NOMO-1 treated with DMSO at 0.1 percent for 48 hours (cell line): ENCODE data around the gene NUDT15.
A peak's percentile ranks its signal among the peaks of the same experiment; 100 is the strongest.
"Not testable (repeated sequence)": the region's sequence is repeated elsewhere in the genome, so short reads cannot be mapped to it uniquely, and the experiment has no call there.

Source experiments
- DNase-seq: peaks from one replicate; lab custom pipeline; 2025; ENCODE audit not compliant: unreplicated experiment; lab: John Stamatoyannopoulos, UW

The NUDT15 gene

GRCh38 chr13:48037346-48038173, at the start of gene NUDT15:
Gene NUDT15 (plus strand): TSS chr13:48037726. CDS start chr13:48037747, 21 bp downstream.
- peak; percentile 93 for DNase-seq

GRCh38 chr13:47990427-47990826, 47.1 kb upstream of the NUDT15 start:
- DNase-seq = no peak

- no peak for DNase-seq
Observed at GRCh38 chr13:47990920-47991466, 46.5 kb upstream of the NUDT15 start.

DNA sequence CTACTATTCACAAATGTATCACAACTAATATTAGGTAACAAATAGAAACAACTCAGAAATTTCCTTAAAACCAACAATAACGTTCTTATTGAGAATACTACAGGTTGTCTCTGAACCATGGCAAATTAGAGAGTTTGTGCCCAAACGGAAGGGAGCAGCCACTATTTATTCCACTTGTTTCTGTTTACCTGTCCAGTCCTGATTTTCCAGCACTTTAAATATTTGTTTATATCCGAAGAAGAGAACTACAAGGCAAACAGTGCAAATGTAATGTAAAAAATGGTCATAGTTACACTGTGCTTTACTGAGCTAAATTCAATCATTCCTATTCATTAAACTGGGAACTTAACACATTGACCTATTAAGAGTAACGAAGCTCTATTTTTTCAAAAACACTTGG, 45.7 kb upstream of the NUDT15 start:
- no peak for DNase-seq

DNA sequence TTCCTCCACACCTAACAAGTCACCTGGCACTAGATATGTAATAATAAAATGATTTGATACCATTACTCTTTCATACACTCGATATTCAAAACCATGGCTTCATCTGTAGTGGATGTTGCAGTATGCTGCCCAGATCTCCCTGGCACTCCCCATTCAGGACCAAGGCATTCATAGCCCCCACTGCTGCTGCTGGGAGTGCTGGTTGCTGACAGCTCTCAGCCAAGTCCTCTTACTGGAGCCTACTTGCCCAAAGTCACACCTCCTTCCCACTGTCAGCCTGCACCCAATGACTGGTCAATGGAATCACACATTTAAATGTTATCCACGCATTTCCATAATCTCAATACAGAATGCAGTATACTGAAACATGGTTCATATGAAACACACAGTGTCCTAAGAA, 40.1 kb upstream of the NUDT15 start:
- DNase-seq = no peak

DNA sequence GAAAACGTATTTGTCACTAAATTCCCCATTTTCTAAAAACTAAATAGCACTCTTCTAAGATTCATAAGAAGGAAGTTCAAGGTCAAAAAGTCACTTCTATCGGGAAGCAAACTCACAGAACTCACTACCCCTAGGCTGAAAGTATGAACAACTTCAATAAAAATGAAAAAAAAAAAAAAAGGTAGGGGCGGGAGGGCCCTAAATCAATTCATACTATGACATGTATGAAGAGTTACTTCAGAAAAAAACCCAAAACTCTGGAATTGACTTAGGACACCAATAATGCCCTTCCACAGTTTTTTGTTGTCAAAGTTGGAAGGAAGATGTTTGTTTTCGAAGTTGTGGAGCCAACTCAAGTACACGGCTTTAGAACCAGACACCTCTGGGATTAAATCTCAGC, 37.6 kb upstream of the NUDT15 start:
- DNase-seq = no peak

DNA sequence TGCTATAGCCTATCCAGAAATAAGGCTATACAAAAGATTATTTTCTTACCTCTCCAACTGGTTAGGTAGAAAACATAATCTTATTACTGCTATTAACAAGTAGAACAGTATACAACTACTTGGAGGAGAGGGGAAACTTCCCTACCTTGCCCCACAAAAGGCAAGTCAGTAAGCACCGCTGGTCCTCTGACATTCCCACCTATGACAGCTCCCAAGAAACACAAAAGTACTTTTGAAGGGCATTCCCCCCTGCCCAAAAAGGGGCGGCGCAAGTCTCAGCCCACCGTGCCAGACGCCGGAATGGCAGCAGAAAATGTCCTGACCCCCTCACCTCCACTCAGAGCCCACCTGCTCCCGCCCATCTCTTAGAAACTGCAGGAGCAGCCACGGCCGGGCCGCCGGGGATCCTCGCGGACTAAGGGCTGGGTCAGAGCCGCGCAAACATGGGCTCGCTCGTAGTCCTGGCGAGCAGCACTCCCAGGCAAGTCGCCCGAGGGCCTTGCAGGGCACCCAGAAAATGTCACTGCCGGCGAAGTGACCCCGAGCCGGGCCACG, 36.9 kb upstream of the NUDT15 start:
- peak; percentile 36 for DNase-seq

DNA sequence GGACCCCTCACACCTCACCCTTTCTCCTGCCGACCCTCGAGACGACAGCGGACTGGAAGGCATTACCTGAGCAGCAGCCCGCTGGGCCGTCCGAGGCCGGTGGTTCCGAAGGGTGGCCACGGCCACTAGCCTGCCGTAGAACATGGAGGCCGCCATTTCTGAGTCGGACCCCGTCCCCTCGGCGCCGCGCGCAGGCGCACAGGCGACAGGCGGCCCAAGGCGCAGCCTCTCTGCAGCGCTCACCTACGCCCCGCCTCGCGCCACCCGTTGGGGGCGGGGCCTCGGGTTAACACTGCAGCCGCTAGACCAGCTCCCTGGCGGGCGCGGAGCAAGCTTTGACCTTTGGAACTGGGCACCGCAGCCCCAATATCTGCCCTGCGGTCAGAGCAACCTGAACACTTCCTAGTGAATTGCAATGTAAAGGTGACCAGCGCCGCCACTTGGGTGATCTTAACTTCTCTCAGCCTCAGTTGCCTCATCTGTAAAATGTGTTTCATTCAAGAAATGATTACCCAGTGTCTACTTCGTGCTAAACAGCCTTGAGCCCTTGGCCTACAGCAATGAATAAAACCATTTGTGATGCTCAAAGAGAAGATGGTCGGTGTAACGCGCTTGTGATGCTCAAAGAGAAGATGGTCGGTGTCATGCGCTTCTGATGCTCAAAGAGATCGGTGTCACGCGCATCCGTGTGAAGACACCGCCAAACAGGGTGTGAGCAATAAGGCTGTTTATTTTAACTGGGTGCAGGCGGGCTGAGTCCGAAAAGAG, 36.2 kb upstream of the NUDT15 start, which contains the start of gene SUCLA2:
Gene SUCLA2 (minus strand): TSS at position 160 of the 768 bp plus-strand sequence. CDS start 4 bp downstream, at position 156.
- peak; percentile 84 for DNase-seq

DNA sequence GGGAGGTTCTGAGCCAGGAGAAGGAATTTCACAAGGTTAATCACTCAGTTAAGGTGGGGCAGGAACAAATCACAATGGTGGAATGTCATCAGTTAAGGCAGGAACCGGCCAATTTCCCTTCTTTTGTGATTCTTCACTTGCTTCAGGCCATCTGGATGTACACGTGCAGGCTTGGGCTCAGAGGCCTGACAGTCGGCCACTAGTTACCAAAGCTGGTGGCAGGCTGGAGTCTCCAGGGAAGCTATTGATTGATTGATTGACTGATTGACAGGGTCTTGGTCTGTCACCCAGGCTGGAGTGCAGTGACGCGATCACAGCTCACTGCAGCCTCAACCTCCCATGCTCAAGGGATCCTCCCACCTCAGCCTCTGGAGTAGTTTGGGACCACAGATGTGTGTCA, 35.5 kb upstream of the NUDT15 start:
- DNase-seq = not testable (repeated sequence)

- peak; percentile 28 for DNase-seq
Observed at GRCh38 chr13:48004201-48004600, 33.3 kb upstream of the NUDT15 start.

GRCh38 chr13:48006396-48006795, 31.1 kb upstream of the NUDT15 start:
- DNase-seq = no peak

GRCh38 chr13:48009284-48009683, 28.2 kb upstream of the NUDT15 start:
- DNase-seq = peak; percentile 43

- DNase-seq = no peak
Observed at GRCh38 chr13:48010698-48011097, 26.8 kb upstream of the NUDT15 start.

GRCh38 chr13:48012668-48013067, 24.9 kb upstream of the NUDT15 start:
- no peak for DNase-seq

- no peak for DNase-seq
Observed at GRCh38 chr13:48014359-48014758, 23.2 kb upstream of the NUDT15 start.

GRCh38 chr13:48018637-48019036, 18.9 kb upstream of the NUDT15 start:
- no peak for DNase-seq

DNA sequence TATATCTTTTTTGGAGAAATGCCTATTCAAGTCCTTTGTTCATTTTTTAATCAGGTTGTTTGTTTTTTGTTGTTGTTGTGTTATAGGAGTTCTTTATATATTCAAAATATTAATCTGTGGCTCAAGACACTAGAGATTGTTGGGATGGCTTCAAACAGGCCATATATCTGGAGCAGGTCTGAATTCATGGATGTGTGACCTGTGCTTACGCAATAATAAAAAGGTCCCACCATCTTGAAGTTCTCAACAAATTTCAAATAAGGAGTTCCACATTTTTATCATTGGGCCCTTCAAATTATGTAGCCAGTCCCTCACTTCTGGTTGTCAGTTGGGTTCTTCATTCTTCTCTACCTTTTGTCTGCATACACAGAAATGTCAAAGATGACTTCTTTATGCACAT, 17.7 kb upstream of the NUDT15 start:
- no peak for DNase-seq

DNA sequence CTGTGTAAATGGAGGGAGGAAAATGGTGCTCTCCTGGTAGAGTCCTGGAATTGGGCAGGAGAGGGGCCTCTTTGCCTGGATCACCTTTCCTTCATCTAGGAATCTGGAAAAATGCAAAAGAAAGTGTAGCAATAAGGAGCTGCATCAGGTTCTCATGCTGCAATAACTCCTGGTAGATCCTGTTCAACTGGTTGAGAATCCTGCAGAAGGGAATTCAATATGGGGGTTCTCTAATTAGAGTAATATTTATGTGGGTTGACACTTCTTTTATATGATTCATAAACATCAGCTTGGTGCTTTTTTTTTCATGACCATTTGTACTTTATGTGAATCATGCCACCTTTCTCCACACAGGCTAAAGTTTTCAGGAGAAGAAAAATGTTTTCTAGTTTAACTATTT, 9.5 kb upstream of the NUDT15 start:
- DNase-seq = no peak

GRCh38 chr13:48029859-48030258, 7.7 kb upstream of the NUDT15 start:
- DNase-seq = no peak

DNA sequence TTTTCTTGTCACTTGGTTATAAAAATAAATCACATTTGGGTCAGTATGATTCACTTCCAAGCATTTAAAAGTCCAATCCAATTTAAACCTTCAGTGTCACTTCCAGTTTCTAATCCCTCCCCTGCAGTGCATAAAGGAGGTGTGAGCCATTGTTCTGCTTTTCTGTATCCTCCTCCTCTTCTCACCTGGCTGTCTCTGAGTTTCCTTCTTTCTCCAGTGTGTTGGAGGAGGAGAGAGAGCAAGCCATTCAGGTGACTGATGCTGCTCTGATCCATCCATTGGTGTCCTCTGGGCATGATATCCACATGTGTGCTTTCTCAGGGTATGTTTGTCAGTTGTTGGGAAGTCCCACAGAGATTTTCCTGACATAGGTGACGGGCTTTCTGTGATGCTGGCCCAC, 1.2 kb downstream of the NUDT15 start:
- DNase-seq = peak; percentile 54

DNA sequence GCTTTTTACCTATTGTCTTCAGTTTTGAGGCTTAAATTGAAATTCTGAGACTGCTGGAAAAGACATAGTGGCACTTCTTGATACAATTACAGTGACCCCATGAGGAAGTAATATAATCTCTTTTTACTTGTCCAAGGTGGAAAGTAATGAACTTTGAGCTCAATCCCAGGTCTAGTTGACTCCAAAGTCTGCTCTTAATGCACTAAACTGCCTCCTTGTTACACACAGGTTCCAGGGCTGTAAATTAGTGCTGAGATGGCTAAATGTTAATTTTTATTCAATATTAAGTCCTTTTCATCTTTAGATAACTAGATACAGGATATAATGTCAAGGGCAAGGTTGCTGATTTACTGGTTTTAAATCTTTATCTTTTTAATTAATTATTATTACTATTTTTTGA, 2.5 kb downstream of the NUDT15 start:
- DNase-seq = no peak

DNA sequence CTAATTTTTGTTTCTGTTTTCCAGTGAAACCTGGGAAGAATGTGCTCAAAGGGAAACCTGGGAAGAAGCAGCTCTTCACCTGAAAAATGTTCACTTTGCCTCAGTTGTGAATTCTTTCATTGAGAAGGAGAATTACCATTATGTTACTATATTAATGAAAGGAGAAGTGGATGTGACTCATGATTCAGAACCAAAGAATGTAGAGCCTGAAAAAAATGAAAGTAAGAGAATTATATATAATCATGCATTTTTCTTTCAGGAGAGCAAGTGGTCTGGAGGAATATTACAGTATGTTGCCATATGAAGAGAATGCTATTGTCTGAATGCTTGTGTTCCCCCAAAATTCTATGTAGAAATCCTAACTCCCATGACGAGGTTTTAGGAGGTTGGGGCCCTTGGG, 3.4 kb downstream of the NUDT15 start:
- no peak for DNase-seq
